Smooth muscle cell of the brain vasculature (primary cell): Measurements from ENCODE around the gene CFAP65.

Source experiments
- DNase-seq: peaks from one replicate; pipeline ENCODE4 v3.0.0-alpha.2; 2012; ENCODE audit warnings: low read depth, low spot score

CFAP65 gene

GRCh38 chr2:218990612-218991011 lies 50.7 kb downstream of the CFAP65 start:
- no peak for DNase-seq

- DNase-seq, result no peak
Measured at GRCh38 chr2:218990052-218990451, 51.3 kb downstream of the CFAP65 start.

GRCh38 chr2:218988650-218989049 lies 52.7 kb downstream of the CFAP65 start:
- no peak for DNase-seq

GRCh38 chr2:218988164-218988563 lies 53.2 kb downstream of the CFAP65 start:
- no peak for DNase-seq

- DNase-seq, result no peak
Measured at GRCh38 chr2:218986148-218986761, 55.1 kb downstream of the CFAP65 start.

- no peak for DNase-seq
Measured at GRCh38 chr2:218985325-218986091, 55.8 kb downstream of the CFAP65 start.

GRCh38 chr2:218985021-218985324 lies 56.3 kb downstream of the CFAP65 start, which contains the start of gene FEV:
FEV (minus strand) TSS chr2:218985184; CDS start chr2:218985075, 109 bp downstream.
- DNase-seq, result no peak

- no peak for DNase-seq
Measured at GRCh38 chr2:218984239-218985020, 56.9 kb downstream of the CFAP65 start.

GRCh38 chr2:218983934-218984238 lies 57.4 kb downstream of the CFAP65 start:
- DNase-seq, result no peak

- DNase-seq, result no peak
Measured at GRCh38 chr2:218983263-218983933, 57.9 kb downstream of the CFAP65 start.

GRCh38 chr2:218982586-218983262 lies 58.6 kb downstream of the CFAP65 start:
- no peak for DNase-seq

GRCh38 chr2:218981881-218982585 lies 59.3 kb downstream of the CFAP65 start:
- DNase-seq, result no peak

GRCh38 chr2:218981390-218981880 lies 59.9 kb downstream of the CFAP65 start:
- no peak for DNase-seq

- no peak for DNase-seq
Measured at GRCh38 chr2:218980735-218981389, 60.5 kb downstream of the CFAP65 start.

- no peak for DNase-seq
Measured at GRCh38 chr2:218979846-218980734, 61.2 kb downstream of the CFAP65 start.

GRCh38 chr2:218975060-218975777 lies 66.1 kb downstream of the CFAP65 start:
- DNase-seq, result no peak

GRCh38 chr2:218970894-218971293 lies 70.4 kb downstream of the CFAP65 start:
- DNase-seq, result no peak

- DNase-seq, result no peak
Measured at GRCh38 chr2:218964041-218964771, 77.1 kb downstream of the CFAP65 start.
